Brain microvascular endothelial cell (primary cell): ENCODE data around the gene TOGARAM2.
"Not testable (repeated sequence)": the region's sequence is repeated elsewhere in the genome, so short reads cannot be mapped to it uniquely, and the experiment has no call there.

ENCODE experiments used
- DNase-seq: peaks from one replicate; pipeline ENCODE4 v3.0.0-alpha.2; 2020
- H3K27ac ChIP-seq: fragments of 250-450 bp; sonication (Bioruptor Pico); 2 replicates; pipeline ENCODE4 v1.5.1; 2020; ENCODE audit warnings: mild to moderate bottlenecking, moderate library complexity
- H3K27me3 ChIP-seq: fragments of 250-450 bp; sonication (Bioruptor Pico); replicated peaks from 2 replicates; pipeline ENCODE4 v1.5.1; 2020; ENCODE audit warnings: mild to moderate bottlenecking
- H3K36me3 ChIP-seq: fragments of 250-450 bp; sonication (Bioruptor Pico); replicated peaks from 2 replicates; pipeline ENCODE4 v1.5.1; 2020; ENCODE audit warnings: mild to moderate bottlenecking
- H3K4me3 ChIP-seq: 2 replicates; pipeline ENCODE4 v1.5.1; 2011; ENCODE audit warnings: low read depth, mild to moderate bottlenecking, control low read depth, low read length, moderate library complexity
- in situ Hi-C: cut with HindIII; loops from 2 replicates; pipeline ENCODE4 v1.10.0; 2017; ENCODE audit warnings: low sequenced_read_pairs, low pct_ligation_motif_present
- TF ChIP-seq, protein P1 (sequence below): IDR thresholded peaks from 2 replicates; pipeline ENCODE4 v1.5.1; 2011; ENCODE audit warnings: low read depth, mild to moderate bottlenecking, moderate library complexity, low read length, control low read depth, inconsistent platforms; ENCODE audit errors: missing control alignments

The TOGARAM2 gene

DNA sequence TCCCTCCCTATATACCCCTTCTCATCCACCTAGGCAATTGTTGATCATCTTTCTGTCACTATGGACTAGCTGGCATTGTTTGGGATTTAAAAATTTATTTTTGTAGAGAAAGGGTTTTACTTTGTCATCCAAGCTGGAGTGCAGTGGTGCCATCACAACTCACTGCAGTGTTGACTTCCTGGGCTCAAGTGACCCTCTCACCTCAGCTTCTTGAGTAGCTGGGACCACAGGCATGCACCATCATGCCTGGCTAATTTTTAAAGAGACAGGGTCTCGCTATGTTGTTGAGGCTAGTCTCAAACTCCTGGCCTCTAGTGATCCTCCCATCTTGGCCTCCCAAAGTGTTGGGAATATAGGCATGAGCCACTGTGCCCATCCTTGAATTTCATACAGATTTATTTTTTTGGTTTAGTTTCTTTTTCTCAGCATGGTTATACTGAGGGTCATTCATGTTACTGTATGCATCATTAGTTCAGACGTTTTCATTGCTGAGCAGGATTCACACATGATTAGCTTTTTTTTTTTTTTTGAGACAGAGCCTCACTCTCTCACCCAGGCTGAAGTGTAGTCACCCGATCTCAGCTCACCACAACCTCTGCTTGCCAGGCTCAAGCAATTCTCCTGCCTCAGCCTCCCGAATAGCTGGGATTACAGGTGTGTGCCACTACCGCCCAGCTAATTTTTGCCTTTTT is 101.9 kb downstream of the TOGARAM2 start:
- H3K27ac ChIP-seq = no peak overlapping the region
- H3K36me3 ChIP-seq = no peaks in the 10 kb centered on the region
- DNase-seq = no peak
- in situ Hi-C loops = no loop called here
- TF ChIP-seq, protein P1, sequence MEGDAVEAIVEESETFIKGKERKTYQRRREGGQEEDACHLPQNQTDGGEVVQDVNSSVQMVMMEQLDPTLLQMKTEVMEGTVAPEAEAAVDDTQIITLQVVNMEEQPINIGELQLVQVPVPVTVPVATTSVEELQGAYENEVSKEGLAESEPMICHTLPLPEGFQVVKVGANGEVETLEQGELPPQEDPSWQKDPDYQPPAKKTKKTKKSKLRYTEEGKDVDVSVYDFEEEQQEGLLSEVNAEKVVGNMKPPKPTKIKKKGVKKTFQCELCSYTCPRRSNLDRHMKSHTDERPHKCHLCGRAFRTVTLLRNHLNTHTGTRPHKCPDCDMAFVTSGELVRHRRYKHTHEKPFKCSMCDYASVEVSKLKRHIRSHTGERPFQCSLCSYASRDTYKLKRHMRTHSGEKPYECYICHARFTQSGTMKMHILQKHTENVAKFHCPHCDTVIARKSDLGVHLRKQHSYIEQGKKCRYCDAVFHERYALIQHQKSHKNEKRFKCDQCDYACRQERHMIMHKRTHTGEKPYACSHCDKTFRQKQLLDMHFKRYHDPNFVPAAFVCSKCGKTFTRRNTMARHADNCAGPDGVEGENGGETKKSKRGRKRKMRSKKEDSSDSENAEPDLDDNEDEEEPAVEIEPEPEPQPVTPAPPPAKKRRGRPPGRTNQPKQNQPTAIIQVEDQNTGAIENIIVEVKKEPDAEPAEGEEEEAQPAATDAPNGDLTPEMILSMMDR = no peak
- no peak overlapping the region for H3K4me3 ChIP-seq
- H3K27me3 ChIP-seq = no peaks in the 10 kb centered on the region

DNA sequence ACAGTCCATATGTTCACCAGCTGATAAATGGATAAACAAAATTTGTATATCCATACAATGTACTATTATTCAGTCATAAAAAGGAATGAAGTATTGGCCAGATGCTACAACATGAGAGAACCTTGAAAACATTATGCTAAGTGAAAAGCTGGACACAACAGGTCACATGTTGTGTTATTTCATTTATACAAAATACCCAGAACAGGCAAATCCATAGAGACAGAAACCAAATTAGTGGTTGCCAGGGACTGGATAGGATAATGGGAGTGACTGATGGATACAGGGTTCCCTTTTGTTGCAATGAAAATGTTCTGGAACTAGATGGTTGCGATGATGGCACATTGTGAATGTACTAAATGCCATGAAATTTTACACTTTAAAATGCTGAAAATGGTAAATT is 103.5 kb downstream of the TOGARAM2 start:
- TF ChIP-seq, protein P1 = no peak
- no peak for DNase-seq
- H3K27ac ChIP-seq = no peak overlapping the region
- no peak overlapping the region for H3K4me3 ChIP-seq
- in situ Hi-C loops = no loop called here
- H3K36me3 ChIP-seq = no peaks in the 10 kb centered on the region
- H3K27me3 ChIP-seq = no peaks in the 10 kb centered on the region

DNA sequence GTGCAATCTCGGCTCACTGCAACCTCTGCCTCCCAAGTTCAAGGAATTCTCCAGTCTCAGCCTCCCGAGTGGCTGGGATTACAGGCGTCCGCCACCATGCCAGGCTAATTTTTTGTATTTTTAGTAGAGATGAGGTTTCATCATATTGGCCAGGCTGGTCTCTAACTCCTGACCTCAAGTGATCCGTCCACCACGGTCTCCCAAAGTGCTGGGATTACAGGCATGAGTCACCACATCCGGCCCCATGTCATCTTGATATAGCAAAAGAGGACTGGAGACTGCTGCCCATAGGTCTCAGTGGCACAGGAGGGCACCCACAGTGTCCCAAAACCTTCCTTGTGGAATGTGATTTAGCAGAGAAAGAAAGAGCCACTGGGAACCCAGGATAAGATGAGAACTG is 109.2 kb downstream of the TOGARAM2 start:
- in situ Hi-C loops, H3K27me3 ChIP-seq, H3K36me3 ChIP-seq, H3K27ac ChIP-seq, H3K4me3 ChIP-seq: not testable (repeated sequence)
- DNase-seq = peak; percentile 26

DNA sequence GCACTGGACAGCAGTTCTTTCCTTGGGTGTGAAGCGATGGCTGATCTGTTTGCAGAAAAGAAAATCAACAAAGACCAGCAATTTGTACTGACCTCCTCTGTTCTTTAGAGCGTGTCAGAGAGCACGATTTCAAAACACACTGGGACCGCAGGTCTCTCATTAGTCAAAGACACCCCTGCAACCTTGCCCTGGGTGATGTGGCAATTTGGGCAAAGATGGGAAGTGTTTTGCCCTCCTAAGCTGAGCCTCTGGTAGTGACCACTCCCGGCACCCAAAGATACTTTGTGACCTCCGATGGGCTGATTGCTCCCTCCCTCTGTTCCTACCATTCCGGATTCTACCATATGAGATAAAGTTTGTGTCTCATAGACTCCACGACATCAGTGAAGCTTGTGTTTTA is 115.9 kb downstream of the TOGARAM2 start:
- DNase-seq = no peak
- Histone ChIP-seq H3K36me3 (no peaks in the 10 kb centered on the region), H3K27ac (no peak overlapping the region), H3K27me3 (no peaks in the 10 kb centered on the region), H3K4me3 (no peak overlapping the region)
- in situ Hi-C loops = no loop called here
- TF ChIP-seq, protein P1 = no peak

DNA sequence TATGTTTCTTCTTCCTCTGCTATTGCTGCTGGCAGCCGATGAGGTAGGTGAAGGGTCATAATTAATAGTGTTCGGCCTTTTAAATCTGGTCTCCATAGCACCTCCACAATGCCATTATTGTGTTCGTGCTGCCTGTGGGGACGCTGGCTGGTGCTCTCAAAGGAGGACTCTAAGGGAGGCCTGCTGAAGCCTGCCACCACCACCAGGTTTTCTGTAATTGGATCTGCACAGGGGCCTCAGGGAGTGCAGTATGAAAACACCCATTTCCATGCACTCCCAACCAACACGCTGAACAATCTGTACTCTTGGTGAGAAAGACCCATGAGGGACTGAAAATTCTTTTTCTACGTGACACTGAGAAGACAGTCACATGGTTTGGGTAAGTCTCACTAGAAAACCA is 116.5 kb downstream of the TOGARAM2 start:
- Histone ChIP-seq H3K4me3 (no peak overlapping the region), H3K27me3 (no peaks in the 10 kb centered on the region), H3K27ac (no peak overlapping the region), H3K36me3 (no peaks in the 10 kb centered on the region)
- in situ Hi-C loops = no loop called here
- TF ChIP-seq, protein P1 = no peak
- no peak for DNase-seq

DNA sequence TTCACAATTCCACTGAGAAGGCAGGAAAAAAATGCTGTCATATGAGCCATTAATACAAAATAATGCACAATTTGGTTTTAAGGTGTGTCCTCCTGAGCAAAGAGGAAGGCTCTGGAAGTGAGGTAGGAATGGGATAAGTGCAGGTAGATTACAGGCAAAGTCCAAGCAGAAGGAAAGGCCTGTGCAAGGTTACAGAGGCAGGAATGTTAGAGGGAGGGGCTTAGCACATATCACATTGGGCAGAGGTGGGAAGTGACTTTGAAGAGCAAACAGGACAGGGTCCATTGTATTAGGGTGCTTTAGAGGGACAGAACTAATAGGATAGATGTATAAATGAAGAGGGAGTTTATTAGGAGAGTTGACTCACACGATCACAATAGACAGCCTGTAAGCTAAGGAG is 119.5 kb downstream of the TOGARAM2 start:
- TF ChIP-seq, protein P1 = no peak
- Histone ChIP-seq H3K4me3 (no peak overlapping the region), H3K36me3 (no peaks in the 10 kb centered on the region), H3K27ac (no peak overlapping the region), H3K27me3 (no peaks in the 10 kb centered on the region)
- in situ Hi-C loops = no loop called here
- no peak for DNase-seq
